Globus pallidus (tissue), 1 donor: Measurements from ENCODE around the gene NEDD4L.
"Not testable (repeated sequence)": the region's sequence is repeated elsewhere in the genome, so short reads cannot be mapped to it uniquely, and the experiment has no call there.

ENCODE experiments used
- DNase-seq: peaks from one replicate; pipeline ENCODE4 v3.0.0-alpha.2; 2015; ENCODE audit warnings: low spot score

Gene NEDD4L

GRCh38 chr18:58157237-58157636 is 113.2 kb downstream of the NEDD4L start:
- no peak for DNase-seq

- no peak for DNase-seq
Measured at GRCh38 chr18:58158008-58158407, 114.0 kb downstream of the NEDD4L start.

- no peak for DNase-seq
Measured at GRCh38 chr18:58158459-58158858, 114.4 kb downstream of the NEDD4L start.

- no peak for DNase-seq
Measured at GRCh38 chr18:58161659-58162058, 117.6 kb downstream of the NEDD4L start.

GRCh38 chr18:58162127-58162526 is 118.1 kb downstream of the NEDD4L start:
- no peak for DNase-seq

GRCh38 chr18:58163004-58163590 is 119.1 kb downstream of the NEDD4L start:
- DNase-seq = no peak

GRCh38 chr18:58166278-58166844 is 122.3 kb downstream of the NEDD4L start:
- DNase-seq = no peak

- DNase-seq = no peak
Measured at GRCh38 chr18:58167073-58167472, 123.0 kb downstream of the NEDD4L start.

- no peak for DNase-seq
Measured at GRCh38 chr18:58168221-58168620, 124.2 kb downstream of the NEDD4L start.

GRCh38 chr18:58168993-58169392 is 125.0 kb downstream of the NEDD4L start:
- DNase-seq = no peak

GRCh38 chr18:58169472-58169871 is 125.4 kb downstream of the NEDD4L start:
- DNase-seq = no peak

GRCh38 chr18:58170036-58170435 is 126.0 kb downstream of the NEDD4L start:
- DNase-seq = not testable (repeated sequence)

GRCh38 chr18:58172031-58172430 is 128.0 kb downstream of the NEDD4L start:
- no peak for DNase-seq

- no peak for DNase-seq
Measured at GRCh38 chr18:58174285-58174684, 130.3 kb downstream of the NEDD4L start.

- no peak for DNase-seq
Measured at GRCh38 chr18:58175122-58175785, 131.2 kb downstream of the NEDD4L start.

GRCh38 chr18:58175786-58176176 is 131.8 kb downstream of the NEDD4L start:
- DNase-seq = no peak

GRCh38 chr18:58177004-58177717 is 133.1 kb downstream of the NEDD4L start:
- no peak for DNase-seq

- no peak for DNase-seq
Measured at GRCh38 chr18:58177896-58178470, 134.0 kb downstream of the NEDD4L start.

- DNase-seq = no peak
Measured at GRCh38 chr18:58178511-58178910, 134.5 kb downstream of the NEDD4L start.

GRCh38 chr18:58180172-58180571 is 136.1 kb downstream of the NEDD4L start:
- DNase-seq = no peak

- peak; percentile 33 for DNase-seq
Measured at GRCh38 chr18:58180738-58181353, 136.8 kb downstream of the NEDD4L start.

GRCh38 chr18:58181988-58182387 is 138.0 kb downstream of the NEDD4L start:
- DNase-seq = no peak
